HG03097 (cell line): ENCODE results near the gene SKA2.
"Not testable (repeated sequence)": the region's sequence is repeated elsewhere in the genome, so short reads cannot be mapped to it uniquely, and the experiment has no call there.

Experiments
- ATAC-seq: cut with Tn5 transposase; IDR thresholded peaks from one replicate; pipeline ENCODE4 v1.9.1; 2021; ENCODE audit not compliant: unreplicated experiment, low FRiP score

Gene SKA2

GRCh38 chr17:59154721-59155438, at the start of gene SKA2:
TSS of gene SKA2 (minus strand) at chr17:59155186. CDS start at chr17:59155163, 23 bp downstream.
- ATAC-seq: peak; percentile 80

- no peak for ATAC-seq
Observed at GRCh38 chr17:59202320-59202719, 47.3 kb upstream of the SKA2 start.

GRCh38 chr17:59199398-59199797, 44.4 kb upstream of the SKA2 start:
- no peak for ATAC-seq

GRCh38 chr17:59193336-59193862, 38.4 kb upstream of the SKA2 start:
- no peak for ATAC-seq

- ATAC-seq: no peak
Observed at GRCh38 chr17:59190806-59191205, 35.8 kb upstream of the SKA2 start.

- ATAC-seq: no peak
Observed at GRCh38 chr17:59186850-59187249, 31.9 kb upstream of the SKA2 start.

GRCh38 chr17:59185997-59186396, 31.0 kb upstream of the SKA2 start:
- ATAC-seq: no peak

- ATAC-seq: no peak
Observed at GRCh38 chr17:59181481-59181880, 26.5 kb upstream of the SKA2 start.

GRCh38 chr17:59180626-59181025, 25.6 kb upstream of the SKA2 start:
- ATAC-seq: no peak

- ATAC-seq: not testable (repeated sequence)
Observed at GRCh38 chr17:59179601-59180000, 24.6 kb upstream of the SKA2 start.

GRCh38 chr17:59178266-59178985, 23.4 kb upstream of the SKA2 start:
- no peak for ATAC-seq

- no peak for ATAC-seq
Observed at GRCh38 chr17:59175076-59175475, 20.1 kb upstream of the SKA2 start.

- no peak for ATAC-seq
Observed at GRCh38 chr17:59174671-59175070, 19.7 kb upstream of the SKA2 start.

GRCh38 chr17:59172436-59173004, 17.5 kb upstream of the SKA2 start:
- ATAC-seq: no peak

GRCh38 chr17:59167571-59168001, 12.6 kb upstream of the SKA2 start:
- no peak for ATAC-seq

GRCh38 chr17:59165933-59166342, 11.0 kb upstream of the SKA2 start:
- ATAC-seq: no peak

GRCh38 chr17:59161477-59161876, 6.5 kb upstream of the SKA2 start:
- no peak for ATAC-seq

- no peak for ATAC-seq
Observed at GRCh38 chr17:59160157-59161025, 5.4 kb upstream of the SKA2 start.

GRCh38 chr17:59155439-59156177, 622 bp upstream of the SKA2 start, which contains the start of gene PRR11:
TSS of gene PRR11 (plus strand) at chr17:59155746. CDS start at chr17:59169753, 14,007 bp downstream.
- ATAC-seq: peak; percentile 85

- ATAC-seq: no peak
Observed at GRCh38 chr17:59154292-59154720, 680 bp downstream of the SKA2 start.
